Endothelial cell (in vitro differentiated cells): ENCODE results near the gene RPS10. TPM values are rescaled to one million over a fixed set of nuclear protein-coding genes. Genes with fewer than 3 reads are reported as not detected.

Experiments used
- DNase-seq: peaks from one replicate; pipeline ENCODE4 v3.0.0; 2021; ENCODE audit warnings: low spot score
- H3K27ac Mint-ChIP-seq: one replicate; pipeline ENCODE4 v1.8.0; 2021; ENCODE audit warnings: mixed read lengths, inconsistent platforms; ENCODE audit not compliant: unreplicated experiment
- H3K27me3 Mint-ChIP-seq: one replicate; pipeline ENCODE4 v1.8.0; 2021; ENCODE audit warnings: mild to moderate bottlenecking, moderate library complexity, mixed read lengths, inconsistent platforms; ENCODE audit not compliant: unreplicated experiment
- H3K36me3 Mint-ChIP-seq: one replicate; pipeline ENCODE4 v1.8.0; 2021; ENCODE audit warnings: mild to moderate bottlenecking, low read depth, mixed read lengths, inconsistent platforms; ENCODE audit not compliant: unreplicated experiment
- H3K4me1 Mint-ChIP-seq: one replicate; pipeline ENCODE4 v1.8.0; 2021; ENCODE audit warnings: mild to moderate bottlenecking, mixed read lengths, inconsistent platforms; ENCODE audit not compliant: unreplicated experiment
- H3K4me3 Mint-ChIP-seq: one replicate; pipeline ENCODE4 v1.8.0; 2021; ENCODE audit warnings: mild to moderate bottlenecking, mixed read lengths, inconsistent platforms; ENCODE audit not compliant: unreplicated experiment
- H3K9me3 Mint-ChIP-seq: one replicate; pipeline ENCODE4 v1.8.0; 2021; ENCODE audit warnings: mixed read lengths, inconsistent platforms; ENCODE audit not compliant: unreplicated experiment
- total RNA-seq: library from RNA; stranded (reverse); fragmentation: NEBNext Ultra II Directional; extraction: Animal tissue kit (Norgen Biotek cat#: 25700); gene quantifications from one replicate; pipeline ENCODE4 v1.2.1, GENCODE V29; 2021; ENCODE audit not compliant: unreplicated experiment
- TF ChIP-seq, protein P1 (sequence below): fragments of 200-600 bp; sonication (generic); IDR thresholded peaks from one replicate; pipeline ENCODE4 v1.5.0; 2021; ENCODE audit warnings: antibody characterized with exemption; ENCODE audit not compliant: unreplicated experiment

The RPS10 gene
- total RNA-seq, 1 donor from 2014 or later: 1,322 TPM

- Mint-ChIP-seq H3K36me3 (peaks cover 12% of the 10 kb centered on the region), H3K27me3 (peaks cover 2% of the 10 kb centered on the region), H3K27ac (no peak overlapping the region), H3K4me1 (peaks cover 15% of the 10 kb centered on the region), H3K9me3 (peaks cover 7% of the 10 kb centered on the region), H3K4me3 (no peak overlapping the region)
- no peak for DNase-seq
- TF ChIP-seq, protein P1, sequence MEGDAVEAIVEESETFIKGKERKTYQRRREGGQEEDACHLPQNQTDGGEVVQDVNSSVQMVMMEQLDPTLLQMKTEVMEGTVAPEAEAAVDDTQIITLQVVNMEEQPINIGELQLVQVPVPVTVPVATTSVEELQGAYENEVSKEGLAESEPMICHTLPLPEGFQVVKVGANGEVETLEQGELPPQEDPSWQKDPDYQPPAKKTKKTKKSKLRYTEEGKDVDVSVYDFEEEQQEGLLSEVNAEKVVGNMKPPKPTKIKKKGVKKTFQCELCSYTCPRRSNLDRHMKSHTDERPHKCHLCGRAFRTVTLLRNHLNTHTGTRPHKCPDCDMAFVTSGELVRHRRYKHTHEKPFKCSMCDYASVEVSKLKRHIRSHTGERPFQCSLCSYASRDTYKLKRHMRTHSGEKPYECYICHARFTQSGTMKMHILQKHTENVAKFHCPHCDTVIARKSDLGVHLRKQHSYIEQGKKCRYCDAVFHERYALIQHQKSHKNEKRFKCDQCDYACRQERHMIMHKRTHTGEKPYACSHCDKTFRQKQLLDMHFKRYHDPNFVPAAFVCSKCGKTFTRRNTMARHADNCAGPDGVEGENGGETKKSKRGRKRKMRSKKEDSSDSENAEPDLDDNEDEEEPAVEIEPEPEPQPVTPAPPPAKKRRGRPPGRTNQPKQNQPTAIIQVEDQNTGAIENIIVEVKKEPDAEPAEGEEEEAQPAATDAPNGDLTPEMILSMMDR: no peak
Observed at GRCh38 chr6:34391473-34391785, 34.4 kb downstream of the RPS10 start.

- DNase-seq: no peak
- no peak overlapping the region for H3K4me3 Mint-ChIP-seq
- H3K27ac Mint-ChIP-seq: no peak overlapping the region
- peaks cover 2% of the 10 kb centered on the region for H3K27me3 Mint-ChIP-seq
- TF ChIP-seq, protein P1: no peak
- H3K9me3 Mint-ChIP-seq: peaks cover under 1% of the 10 kb centered on the region
- peaks cover 6% of the 10 kb centered on the region for H3K36me3 Mint-ChIP-seq
- peaks cover 17% of the 10 kb centered on the region for H3K4me1 Mint-ChIP-seq
Observed at GRCh38 chr6:34390531-34391472, 35.1 kb downstream of the RPS10 start.

- Mint-ChIP-seq H3K4me1 (peaks cover 17% of the 10 kb centered on the region), H3K27me3 (peaks cover 2% of the 10 kb centered on the region), H3K4me3 (no peak overlapping the region), H3K36me3 (peaks cover 6% of the 10 kb centered on the region), H3K27ac (peak overlapping the region; percentile 31), H3K9me3 (no peaks in the 10 kb centered on the region)
- DNase-seq: no peak
- TF ChIP-seq, protein P1: no peak
Observed at GRCh38 chr6:34389034-34389433, 36.8 kb downstream of the RPS10 start.

- H3K27me3 Mint-ChIP-seq: peaks cover 2% of the 10 kb centered on the region
- H3K4me3 Mint-ChIP-seq: no peak overlapping the region
- peaks cover 7% of the 10 kb centered on the region for H3K36me3 Mint-ChIP-seq
- H3K27ac Mint-ChIP-seq: no peak overlapping the region
- H3K9me3 Mint-ChIP-seq: no peaks in the 10 kb centered on the region
- TF ChIP-seq, protein P1: no peak
- no peak for DNase-seq
- peaks cover 16% of the 10 kb centered on the region for H3K4me1 Mint-ChIP-seq
Observed at GRCh38 chr6:34388421-34388820, 37.4 kb downstream of the RPS10 start.
